ENCODE measurements around the gene DPF3.

Gene DPF3

GRCh38 chr14:72653026-72653425 is 240.9 kb downstream of the DPF3 start:
- H3K9ac ChIP-seq (ENCODE audit: low read depth, low read length) = no peak overlapping the region
- no peaks in the 10 kb centered on the region for H3K9me3 ChIP-seq (ENCODE audit: insufficient read depth, low read depth, low read length)
- H3K36me3 ChIP-seq (ENCODE audit: insufficient read depth, low read depth, low read length) = no peaks in the 10 kb centered on the region
- no peak overlapping the region for H3K27ac ChIP-seq (ENCODE audit: low read length)
- H3K4me1 ChIP-seq (ENCODE audit: insufficient read depth, low read length) = no peaks in the 10 kb centered on the region
- H3K4me3 ChIP-seq (ENCODE audit: low read length) = no peak overlapping the region
- no peaks in the 10 kb centered on the region for H3K27me3 ChIP-seq (ENCODE audit: insufficient read depth, low read length)

GRCh38 chr14:72652179-72652578 is 241.7 kb downstream of the DPF3 start:
- Histone ChIP-seq H3K36me3 (ENCODE audit: insufficient read depth, low read depth, low read length) (no peaks in the 10 kb centered on the region), H3K4me1 (ENCODE audit: insufficient read depth, low read length) (no peaks in the 10 kb centered on the region), H3K27ac (ENCODE audit: low read length) (no peak overlapping the region), H3K9ac (ENCODE audit: low read depth, low read length) (no peak overlapping the region), H3K4me3 (ENCODE audit: low read length) (no peak overlapping the region), H3K9me3 (ENCODE audit: insufficient read depth, low read depth, low read length) (no peaks in the 10 kb centered on the region), H3K27me3 (ENCODE audit: insufficient read depth, low read length) (no peaks in the 10 kb centered on the region)

- Histone ChIP-seq H3K9me3 (ENCODE audit: insufficient read depth, low read depth, low read length) (no peaks in the 10 kb centered on the region), H3K4me3 (ENCODE audit: low read length) (no peak overlapping the region), H3K27me3 (ENCODE audit: insufficient read depth, low read length) (no peaks in the 10 kb centered on the region), H3K27ac (ENCODE audit: low read length) (no peak overlapping the region), H3K36me3 (ENCODE audit: insufficient read depth, low read depth, low read length) (no peaks in the 10 kb centered on the region), H3K9ac (ENCODE audit: low read depth, low read length) (no peak overlapping the region), H3K4me1 (ENCODE audit: insufficient read depth, low read length) (no peaks in the 10 kb centered on the region)
These were observed 242.2 kb downstream of the DPF3 start for GRCh38 chr14:72651714-72652113.

GRCh38 chr14:72651081-72651480 is 242.8 kb downstream of the DPF3 start:
- Histone ChIP-seq H3K36me3 (ENCODE audit: insufficient read depth, low read depth, low read length) (no peaks in the 10 kb centered on the region), H3K9ac (ENCODE audit: low read depth, low read length) (no peak overlapping the region), H3K9me3 (ENCODE audit: insufficient read depth, low read depth, low read length) (no peaks in the 10 kb centered on the region), H3K4me3 (ENCODE audit: low read length) (no peak overlapping the region), H3K4me1 (ENCODE audit: insufficient read depth, low read length) (no peaks in the 10 kb centered on the region), H3K27ac (ENCODE audit: low read length) (no peak overlapping the region), H3K27me3 (ENCODE audit: insufficient read depth, low read length) (no peaks in the 10 kb centered on the region)

GRCh38 chr14:72649603-72650227 is 244.2 kb downstream of the DPF3 start:
- Histone ChIP-seq H3K27ac (ENCODE audit: low read length) (no peak overlapping the region), H3K4me1 (ENCODE audit: insufficient read depth, low read length) (no peaks in the 10 kb centered on the region), H3K4me3 (ENCODE audit: low read length) (no peak overlapping the region), H3K9ac (ENCODE audit: low read depth, low read length) (no peak overlapping the region), H3K9me3 (ENCODE audit: insufficient read depth, low read depth, low read length) (no peaks in the 10 kb centered on the region), H3K36me3 (ENCODE audit: insufficient read depth, low read depth, low read length) (no peaks in the 10 kb centered on the region), H3K27me3 (ENCODE audit: insufficient read depth, low read length) (no peaks in the 10 kb centered on the region)

- Histone ChIP-seq H3K4me3 (ENCODE audit: low read length) (no peak overlapping the region), H3K36me3 (ENCODE audit: insufficient read depth, low read depth, low read length) (no peaks in the 10 kb centered on the region), H3K9me3 (ENCODE audit: insufficient read depth, low read depth, low read length) (no peaks in the 10 kb centered on the region), H3K27ac (ENCODE audit: low read length) (no peak overlapping the region), H3K4me1 (ENCODE audit: insufficient read depth, low read length) (no peaks in the 10 kb centered on the region), H3K27me3 (ENCODE audit: insufficient read depth, low read length) (no peaks in the 10 kb centered on the region), H3K9ac (ENCODE audit: low read depth, low read length) (no peak overlapping the region)
These were observed 246.1 kb downstream of the DPF3 start for GRCh38 chr14:72647782-72648181.

GRCh38 chr14:72646861-72647528 is 246.9 kb downstream of the DPF3 start:
- no peaks in the 10 kb centered on the region for H3K36me3 ChIP-seq (ENCODE audit: insufficient read depth, low read depth, low read length)
- no peak overlapping the region for H3K9ac ChIP-seq (ENCODE audit: low read depth, low read length)
- no peaks in the 10 kb centered on the region for H3K9me3 ChIP-seq (ENCODE audit: insufficient read depth, low read depth, low read length)
- H3K4me1 ChIP-seq (ENCODE audit: insufficient read depth, low read length) = no peaks in the 10 kb centered on the region
- H3K4me3 ChIP-seq (ENCODE audit: low read length) = no peak overlapping the region
- H3K27me3 ChIP-seq (ENCODE audit: insufficient read depth, low read length) = no peaks in the 10 kb centered on the region
- no peak overlapping the region for H3K27ac ChIP-seq (ENCODE audit: low read length)

GRCh38 chr14:72645706-72646105 is 248.2 kb downstream of the DPF3 start:
- H3K9me3 ChIP-seq (ENCODE audit: insufficient read depth, low read depth, low read length) = no peaks in the 10 kb centered on the region
- no peak overlapping the region for H3K27ac ChIP-seq (ENCODE audit: low read length)
- no peaks in the 10 kb centered on the region for H3K27me3 ChIP-seq (ENCODE audit: insufficient read depth, low read length)
- H3K4me3 ChIP-seq (ENCODE audit: low read length) = no peak overlapping the region
- no peaks in the 10 kb centered on the region for H3K36me3 ChIP-seq (ENCODE audit: insufficient read depth, low read depth, low read length)
- no peak overlapping the region for H3K9ac ChIP-seq (ENCODE audit: low read depth, low read length)
- H3K4me1 ChIP-seq (ENCODE audit: insufficient read depth, low read length) = no peaks in the 10 kb centered on the region

GRCh38 chr14:72644758-72645489 is 249.0 kb downstream of the DPF3 start:
- no peak overlapping the region for H3K4me3 ChIP-seq (ENCODE audit: low read length)
- H3K36me3 ChIP-seq (ENCODE audit: insufficient read depth, low read depth, low read length) = no peaks in the 10 kb centered on the region
- H3K9me3 ChIP-seq (ENCODE audit: insufficient read depth, low read depth, low read length) = no peaks in the 10 kb centered on the region
- no peak overlapping the region for H3K27ac ChIP-seq (ENCODE audit: low read length)
- no peaks in the 10 kb centered on the region for H3K4me1 ChIP-seq (ENCODE audit: insufficient read depth, low read length)
- no peaks in the 10 kb centered on the region for H3K27me3 ChIP-seq (ENCODE audit: insufficient read depth, low read length)
- H3K9ac ChIP-seq (ENCODE audit: low read depth, low read length) = no peak overlapping the region

- H3K9ac ChIP-seq (ENCODE audit: low read depth, low read length) = no peak overlapping the region
- H3K27ac ChIP-seq (ENCODE audit: low read length) = no peak overlapping the region
These were observed 249.9 kb downstream of the DPF3 start for GRCh38 chr14:72644038-72644437.

GRCh38 chr14:72643317-72643801 is 250.5 kb downstream of the DPF3 start:
- Histone ChIP-seq H3K36me3 (ENCODE audit: insufficient read depth, low read depth, low read length) (no peaks in the 10 kb centered on the region), H3K4me1 (ENCODE audit: insufficient read depth, low read length) (no peaks in the 10 kb centered on the region), H3K9ac (ENCODE audit: low read depth, low read length) (no peak overlapping the region), H3K4me3 (ENCODE audit: low read length) (no peak overlapping the region), H3K9me3 (ENCODE audit: insufficient read depth, low read depth, low read length) (peaks cover 6% of the 10 kb centered on the region; the same call in 1 of the 2 replicates), H3K27me3 (ENCODE audit: insufficient read depth, low read length) (no peaks in the 10 kb centered on the region), H3K27ac (ENCODE audit: low read length) (no peak overlapping the region)

More at GRCh38 chr14:72644038-72644437, 249.9 kb downstream of the DPF3 start:
- Histone ChIP-seq H3K4me1 (ENCODE audit: insufficient read depth, low read length) (no peaks in the 10 kb centered on the region), H3K9me3 (ENCODE audit: insufficient read depth, low read depth, low read length) (peaks cover 6% of the 10 kb centered on the region; the same call in 1 of the 2 replicates), H3K36me3 (ENCODE audit: insufficient read depth, low read depth, low read length) (no peaks in the 10 kb centered on the region), H3K27me3 (ENCODE audit: insufficient read depth, low read length) (no peaks in the 10 kb centered on the region), H3K4me3 (ENCODE audit: low read length) (no peak overlapping the region)

All from iPS-20b (cell line).